GM18907 (cell line): ENCODE measurements around the gene MOXD1.
"Not testable (repeated sequence)": the region's sequence is repeated elsewhere in the genome, so short reads cannot be mapped to it uniquely, and the experiment has no call there.

Experiments
- ATAC-seq: cut with Tn5 transposase; IDR thresholded peaks from one replicate; pipeline ENCODE4 v1.9.1; 2021; ENCODE audit warnings: mild to moderate bottlenecking, moderate library complexity; ENCODE audit not compliant: unreplicated experiment

Gene MOXD1

DNA sequence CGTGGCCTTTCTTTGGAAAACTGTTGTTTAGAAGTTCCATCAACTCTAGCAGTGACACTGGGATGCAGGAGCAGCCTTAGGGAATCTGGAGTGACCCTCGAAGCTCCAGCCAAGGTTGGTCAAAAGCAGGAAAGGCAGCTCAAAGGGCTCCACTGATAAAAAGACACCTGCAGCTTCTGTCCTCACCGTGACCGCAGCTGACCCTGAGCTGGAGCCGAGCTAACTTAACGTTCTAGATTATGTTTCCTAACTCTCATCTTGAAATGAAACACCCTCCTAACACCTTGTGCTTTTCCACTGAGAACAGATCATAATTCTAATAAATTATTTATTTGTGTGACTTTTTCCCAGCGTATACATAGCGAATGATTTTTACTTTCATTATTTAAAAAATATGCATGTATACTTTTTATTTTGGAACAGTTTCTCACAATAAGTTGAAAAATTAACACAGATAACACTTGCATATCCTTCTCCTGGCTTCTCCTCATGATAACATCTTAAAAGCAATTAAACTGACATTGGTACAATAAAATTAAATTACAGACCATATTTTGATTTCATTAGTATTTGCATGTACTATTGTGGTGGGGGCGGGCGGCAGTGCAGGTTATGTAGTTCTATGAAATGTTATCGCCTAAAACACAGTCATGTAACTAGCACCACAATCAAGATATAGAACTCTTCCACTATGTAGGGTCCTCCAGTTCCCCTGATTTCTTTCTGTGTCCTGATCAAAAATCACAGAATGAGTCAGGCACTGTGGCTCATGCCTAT, 116.1 kb downstream of the MOXD1 start:
- ATAC-seq = no peak

DNA sequence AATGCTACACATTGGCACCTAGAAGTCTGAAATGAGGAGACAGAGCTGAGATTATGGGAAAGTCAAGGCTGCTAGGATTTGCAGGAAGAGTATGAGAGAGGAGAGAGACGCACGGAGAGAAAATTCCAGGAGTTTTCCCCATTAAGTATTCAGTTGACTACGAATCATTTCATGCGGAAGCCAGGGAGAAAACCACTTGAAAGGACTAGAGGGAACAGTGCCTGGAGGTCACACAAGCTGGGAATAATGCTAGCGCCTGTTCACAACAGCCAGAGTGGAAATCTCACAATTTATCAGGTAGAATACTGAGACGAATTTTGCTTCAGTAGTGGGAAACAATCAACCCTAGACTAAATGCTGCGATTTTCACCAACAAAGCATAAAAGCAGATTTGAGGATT, 118.6 kb downstream of the MOXD1 start:
- ATAC-seq = no peak

DNA sequence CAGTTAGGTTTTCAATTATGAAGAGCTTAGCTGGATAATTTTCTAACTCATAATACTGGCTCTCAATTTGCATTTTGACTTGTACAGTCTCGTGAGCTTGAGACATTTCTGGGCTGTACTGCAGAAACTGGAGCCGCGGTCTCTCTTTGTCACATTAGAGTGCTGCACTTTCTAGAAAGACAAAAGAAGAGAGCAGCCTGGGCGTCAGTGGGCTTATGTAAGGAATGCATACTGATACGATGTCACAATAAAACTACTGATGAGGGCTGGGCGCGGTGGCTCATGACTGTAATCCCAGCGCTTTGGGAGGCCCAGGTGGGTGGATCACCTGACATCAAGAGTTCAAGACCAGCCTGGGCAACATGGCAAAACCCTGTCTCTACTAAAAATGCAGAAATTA, 120.8 kb downstream of the MOXD1 start:
- no peak for ATAC-seq

DNA sequence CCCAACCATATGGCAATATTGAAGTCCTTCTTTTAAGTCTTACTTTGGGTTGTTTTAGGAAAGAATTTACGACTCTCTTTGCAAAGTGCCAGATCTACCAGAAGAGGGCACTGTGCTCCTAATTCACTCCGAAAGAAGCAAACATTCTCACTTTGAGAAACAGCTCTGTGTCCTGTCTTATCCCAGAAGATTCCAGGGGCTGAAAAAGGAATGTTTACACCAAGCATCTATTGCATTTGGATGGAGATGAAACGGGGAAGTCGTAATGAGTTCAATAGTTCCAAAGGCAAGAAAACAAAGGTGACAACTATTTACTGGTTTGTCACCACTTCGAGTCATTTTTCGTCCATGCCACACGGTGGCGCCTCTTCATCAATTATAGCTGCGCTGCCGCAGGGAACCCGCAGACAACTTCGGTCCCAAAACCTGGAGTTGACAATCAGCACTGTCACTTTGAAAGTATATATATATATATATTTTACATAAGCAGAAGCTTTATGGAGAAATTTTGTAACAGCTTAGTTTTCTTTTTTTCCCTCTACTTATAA, 121.6 kb downstream of the MOXD1 start:
- ATAC-seq = peak; percentile 92

DNA sequence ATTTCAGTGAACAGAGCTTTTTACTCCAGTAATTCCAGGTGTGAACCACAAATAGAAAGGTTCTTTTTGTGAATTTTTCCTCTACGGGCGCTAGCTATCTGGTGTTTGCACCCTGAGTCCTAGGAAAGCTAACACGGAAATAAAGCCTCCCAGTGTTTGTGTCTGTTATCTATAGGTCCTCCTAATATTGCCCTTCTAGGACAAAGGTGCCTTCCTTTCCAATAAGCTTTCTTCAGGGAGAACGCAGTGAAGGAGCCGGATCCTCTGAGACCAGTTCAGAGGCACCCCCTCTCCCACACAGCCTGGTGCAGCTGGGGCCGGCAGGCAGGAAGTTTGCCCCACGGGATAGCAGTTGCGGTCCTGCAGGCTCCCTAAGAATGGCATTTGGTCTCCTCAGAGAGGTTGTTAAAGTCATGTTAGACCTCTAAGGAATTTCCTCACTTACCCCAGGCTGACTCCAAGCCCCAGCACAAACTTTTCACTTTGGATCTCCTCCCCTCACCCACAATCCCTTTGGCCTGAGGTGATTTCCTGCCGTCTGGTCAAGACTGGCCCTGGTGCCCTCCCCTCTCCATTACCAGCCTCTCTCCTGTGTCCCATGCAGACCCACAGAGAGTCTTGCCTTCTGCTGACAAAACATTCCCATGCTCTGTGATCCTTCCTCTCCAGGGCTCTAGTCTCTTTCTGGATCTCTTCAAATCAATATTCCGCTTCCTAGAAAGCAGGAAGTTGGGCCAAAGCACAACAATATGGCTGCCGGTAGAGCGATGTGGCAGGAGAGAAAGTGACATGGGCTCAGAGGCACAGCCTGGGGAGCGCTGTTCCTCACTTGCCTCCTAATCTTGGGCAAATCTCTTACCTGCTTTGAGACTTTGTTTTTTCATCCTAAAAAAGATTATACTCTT, 126.0 kb downstream of the MOXD1 start:
- ATAC-seq = no peak

DNA sequence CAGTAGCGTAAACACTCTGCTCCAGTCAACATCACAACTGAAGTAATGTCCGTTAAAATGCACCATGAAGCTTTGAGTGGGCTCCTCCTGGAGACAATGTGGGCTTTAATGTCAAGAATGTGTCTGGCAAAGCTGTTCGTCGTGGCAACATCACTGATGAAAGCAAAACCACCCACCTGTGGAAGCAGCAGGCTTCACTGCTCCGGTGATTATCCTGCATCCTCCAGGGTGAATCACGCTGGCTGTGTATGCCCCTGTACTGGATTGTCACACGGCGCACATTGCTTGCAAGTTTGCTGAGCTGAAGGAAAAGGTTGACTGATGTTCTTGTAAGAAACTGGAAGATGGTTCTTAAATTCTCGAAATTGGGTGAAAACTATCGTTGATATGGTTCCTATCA, 128.5 kb downstream of the MOXD1 start:
- ATAC-seq = no peak

DNA sequence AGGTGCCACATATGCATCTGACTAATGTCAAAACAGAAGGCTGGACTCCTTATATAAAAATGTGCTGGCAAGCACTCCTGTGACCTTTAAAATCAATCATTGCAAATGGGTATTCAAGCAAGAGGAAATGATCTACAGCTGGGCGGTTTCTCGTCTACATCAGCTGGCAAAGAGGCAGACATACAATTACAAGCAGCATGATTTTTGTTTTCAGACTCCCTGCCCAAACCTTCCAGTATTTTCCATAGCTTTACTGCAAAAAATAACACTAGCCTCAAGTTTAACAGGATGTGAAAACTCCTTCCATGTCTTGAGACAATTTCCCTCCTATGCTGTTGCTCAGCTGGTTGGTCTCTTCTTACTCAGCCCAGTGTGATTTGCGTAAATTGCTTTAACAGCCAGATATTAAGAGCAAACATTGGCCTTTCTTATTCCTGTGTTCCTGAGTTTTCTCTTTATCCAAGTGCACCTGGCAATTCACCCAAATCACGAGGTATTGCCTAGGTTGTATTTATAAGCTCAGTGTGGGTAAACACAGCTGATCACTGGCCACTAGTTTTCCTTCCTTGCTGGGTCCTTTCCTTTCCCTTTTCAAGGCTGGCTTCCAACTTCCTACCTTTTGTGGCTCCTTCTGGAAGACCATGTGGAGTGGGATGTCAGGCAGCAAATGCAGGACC, 130.4 kb downstream of the MOXD1 start:
- peak; percentile 49 for ATAC-seq

DNA sequence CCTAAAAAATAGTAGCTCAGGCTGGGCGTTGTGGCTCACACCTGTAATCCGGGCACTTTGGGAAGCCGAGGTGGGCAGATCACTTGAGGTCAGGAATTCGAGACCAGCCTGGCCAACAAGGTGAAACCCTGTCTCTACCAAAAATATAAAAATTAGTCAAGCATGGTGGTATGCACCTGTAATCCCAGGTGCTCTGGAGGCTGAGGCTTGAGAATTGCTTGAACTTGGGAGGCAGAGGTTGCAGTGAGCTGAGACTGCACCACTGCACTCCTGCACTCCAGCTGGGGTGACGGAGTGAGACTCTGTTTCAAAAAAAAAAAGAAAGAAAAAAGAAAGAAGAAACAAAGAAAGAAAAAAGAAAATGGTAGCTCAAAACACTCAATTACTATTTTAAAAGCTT, 132.6 kb downstream of the MOXD1 start:
- ATAC-seq = not testable (repeated sequence)

DNA sequence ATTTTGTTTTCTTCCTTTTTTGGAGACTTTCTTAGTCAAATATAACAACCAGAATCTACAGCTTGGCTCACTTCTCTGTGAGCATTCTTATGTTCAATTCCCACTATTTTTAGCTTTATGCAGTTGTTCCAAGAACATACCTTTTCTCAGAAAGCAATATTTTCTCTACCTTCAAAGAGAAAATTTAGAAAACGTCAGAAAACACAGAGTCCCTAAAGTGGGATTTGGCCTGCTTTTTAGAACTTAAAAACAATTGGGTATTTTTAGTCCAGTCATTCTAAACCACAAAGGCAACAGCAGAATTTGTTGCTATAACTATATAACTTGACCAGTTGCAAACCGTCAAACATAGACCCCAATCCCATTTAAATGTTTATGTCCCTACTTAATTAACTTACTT, 133.1 kb downstream of the MOXD1 start:
- ATAC-seq = no peak

DNA sequence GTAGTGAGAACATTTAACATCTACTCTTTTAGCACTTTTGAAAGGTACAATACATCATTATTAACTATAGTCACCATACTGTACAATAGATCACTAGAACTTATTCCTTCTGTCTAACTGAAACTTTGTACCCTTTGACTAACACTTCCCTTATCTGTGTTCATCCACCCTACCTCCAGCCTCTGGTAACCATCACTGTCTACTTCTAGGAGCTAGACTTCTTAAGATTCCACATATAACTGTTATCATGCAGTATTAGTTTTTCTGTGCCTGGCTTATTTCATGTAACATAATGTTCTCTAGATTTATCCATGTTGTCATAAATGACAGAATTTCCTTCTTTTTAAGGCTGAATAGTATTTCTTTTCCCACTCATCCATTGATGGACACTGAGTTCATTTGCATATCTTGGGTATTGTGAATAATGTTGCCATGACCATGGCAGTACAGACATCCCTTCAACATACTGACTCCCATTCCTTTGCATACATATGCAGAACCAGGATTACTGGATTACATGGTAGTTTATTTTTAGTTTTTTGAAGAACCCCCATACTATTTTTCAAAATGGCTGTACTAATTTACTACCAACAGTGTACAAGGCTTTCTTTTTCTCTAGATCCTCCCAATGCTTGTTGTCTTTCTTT, 135.7 kb downstream of the MOXD1 start:
- no peak for ATAC-seq

DNA sequence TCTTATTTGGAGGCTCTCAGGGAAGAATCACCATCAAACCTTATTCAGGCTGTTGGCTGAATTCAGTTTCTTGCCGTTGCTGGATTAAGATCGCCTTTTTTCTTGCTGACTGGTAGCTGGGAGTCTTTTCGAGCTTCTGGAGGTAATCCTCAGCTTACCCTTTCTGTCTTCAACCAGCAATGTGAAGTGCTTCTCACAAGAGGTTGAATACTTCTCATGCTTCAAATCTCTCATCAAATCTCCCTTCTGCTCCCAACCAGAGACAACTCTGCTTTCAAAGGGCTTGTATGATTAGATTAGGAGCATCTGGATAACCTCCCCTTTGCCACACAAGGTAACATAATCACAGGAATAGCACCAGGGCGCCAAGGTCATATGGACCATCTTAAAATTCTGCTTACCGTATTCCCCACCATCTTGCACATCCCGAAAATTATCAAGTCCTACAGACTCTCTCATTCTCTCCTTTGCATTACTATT, 137.2 kb downstream of the MOXD1 start:
- ATAC-seq = no peak

DNA sequence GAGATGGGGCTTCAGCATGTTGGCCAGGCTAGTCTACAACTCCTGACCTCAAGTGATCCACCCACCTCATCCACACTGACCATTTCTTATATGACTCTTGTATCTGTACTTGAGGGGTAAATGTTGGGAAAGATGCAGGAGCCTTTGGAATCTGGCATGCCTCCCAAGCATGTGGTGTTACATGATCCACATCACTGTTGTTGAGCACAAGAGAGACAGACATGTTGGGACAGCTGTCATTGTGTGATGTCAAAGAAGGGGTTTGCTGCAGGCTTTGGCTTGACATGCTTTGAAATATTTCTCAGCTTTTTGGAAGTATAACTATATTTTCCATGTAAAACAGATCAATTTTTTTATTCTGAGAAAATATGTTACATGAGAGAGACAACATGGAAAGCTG, 139.9 kb downstream of the MOXD1 start:
- ATAC-seq = no peak

DNA sequence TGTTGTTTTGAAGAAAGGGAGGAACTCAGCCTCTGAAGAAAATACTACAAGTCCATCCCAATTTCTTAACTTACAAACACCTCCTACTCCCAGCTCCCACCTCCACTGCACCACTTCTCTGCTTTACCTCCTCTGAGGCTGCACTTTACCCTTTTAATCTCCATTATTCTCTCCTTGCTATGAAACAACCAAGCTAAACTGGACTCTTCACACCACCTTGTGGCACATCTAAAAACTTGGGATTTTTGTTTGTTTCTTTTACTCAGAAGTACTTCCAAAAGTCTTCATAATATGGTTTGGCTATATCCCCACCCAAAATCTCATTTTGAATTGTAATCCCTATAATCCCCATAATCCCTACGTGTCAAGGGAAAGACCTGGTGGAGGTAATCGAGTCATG, 142.2 kb downstream of the MOXD1 start:
- no peak for ATAC-seq

DNA sequence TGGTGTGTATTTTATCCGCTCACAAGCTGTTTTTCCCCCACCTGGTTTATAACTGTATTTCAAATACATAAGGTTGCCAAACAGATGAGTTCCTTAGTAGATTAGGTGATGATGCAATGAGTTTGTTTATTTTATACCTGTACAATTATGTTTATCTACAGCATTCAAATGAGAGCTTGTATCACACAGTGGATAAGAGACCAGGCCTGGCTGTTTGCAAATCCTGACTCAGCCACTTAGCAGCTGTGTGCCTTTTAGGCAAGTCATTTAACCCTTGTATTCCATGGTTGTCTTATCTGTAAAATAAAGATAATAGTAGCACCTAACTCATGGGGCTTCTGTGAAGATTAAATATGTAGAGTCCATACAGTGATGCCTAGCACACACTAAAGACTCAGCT, 143.7 kb downstream of the MOXD1 start:
- ATAC-seq = no peak

DNA sequence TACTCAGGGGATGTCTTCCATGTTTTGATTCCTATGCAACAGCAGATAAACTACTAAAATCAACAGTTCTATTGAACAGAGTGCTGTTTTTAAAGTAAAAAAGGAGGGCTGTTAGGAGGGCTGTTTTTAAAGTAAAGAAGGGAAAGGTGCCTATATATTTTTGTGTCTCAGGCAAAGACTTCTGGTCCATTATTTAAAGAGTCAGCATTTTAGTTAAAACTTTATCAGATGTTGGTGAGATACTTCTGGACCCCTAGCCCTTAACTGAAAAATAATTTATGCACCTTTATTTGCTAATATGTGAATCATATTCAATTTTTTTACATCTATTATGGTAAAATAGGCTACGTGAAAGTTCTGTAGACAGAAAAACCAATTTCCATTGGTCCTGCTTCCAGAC, 144.8 kb downstream of the MOXD1 start:
- no peak for ATAC-seq

DNA sequence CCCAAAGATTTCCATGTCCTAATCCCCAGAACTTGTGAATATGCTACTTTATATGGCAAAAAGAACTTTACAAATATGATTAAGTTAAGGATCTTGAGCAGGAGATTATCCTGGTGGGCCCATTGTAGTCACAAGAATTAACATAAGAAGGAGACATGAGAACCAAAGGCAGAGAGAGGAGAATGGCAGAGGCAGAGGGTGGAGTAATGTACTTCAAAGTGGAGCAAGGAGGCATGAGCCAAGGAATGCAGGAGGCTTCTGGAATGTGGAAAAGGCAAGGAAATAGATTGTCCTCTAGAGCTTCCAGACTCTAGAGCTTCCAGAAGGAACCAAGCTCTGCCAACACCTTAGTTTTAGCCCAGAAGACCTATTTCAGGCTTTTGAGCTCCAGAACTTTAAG, 147.4 kb downstream of the MOXD1 start:
- ATAC-seq = no peak

DNA sequence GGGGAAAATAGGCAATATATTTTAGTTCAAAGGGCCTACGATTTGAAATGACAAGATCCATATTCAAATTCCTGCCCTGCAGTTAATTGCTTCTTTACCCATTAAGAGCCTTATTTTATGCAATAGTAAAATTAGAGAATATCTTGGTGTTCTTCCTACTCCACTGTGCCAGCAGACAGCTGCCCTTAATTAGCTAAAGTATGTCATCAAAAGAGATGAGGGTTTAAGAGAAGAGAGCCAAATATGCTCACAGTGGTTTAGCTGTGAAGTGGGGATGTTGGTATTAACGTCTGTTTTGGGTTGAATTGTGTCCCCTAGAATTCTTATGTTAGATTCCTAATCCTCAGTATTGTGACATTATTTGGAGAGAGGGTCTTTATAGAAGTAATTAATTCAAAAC, 148.1 kb downstream of the MOXD1 start:
- no peak for ATAC-seq

DNA sequence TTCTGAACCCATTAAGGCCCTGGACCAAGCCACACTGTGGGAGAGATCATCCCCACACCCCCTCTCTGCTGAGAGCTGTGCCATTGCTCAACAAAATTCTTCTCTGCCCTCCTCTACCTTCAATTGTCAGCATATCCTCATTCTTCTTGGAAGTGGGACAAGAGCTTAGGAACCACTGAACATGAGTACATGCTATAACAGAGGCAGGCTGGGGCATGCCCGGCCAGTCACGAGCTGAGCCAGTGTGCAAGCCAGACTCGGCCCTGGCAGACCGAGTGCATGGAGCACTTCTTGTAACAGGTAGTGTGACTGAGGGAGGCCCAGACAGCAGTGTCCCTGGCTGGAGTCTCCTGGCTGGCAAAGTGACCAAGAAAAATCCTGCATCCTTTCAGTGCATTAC, 149.2 kb downstream of the MOXD1 start:
- ATAC-seq = no peak

DNA sequence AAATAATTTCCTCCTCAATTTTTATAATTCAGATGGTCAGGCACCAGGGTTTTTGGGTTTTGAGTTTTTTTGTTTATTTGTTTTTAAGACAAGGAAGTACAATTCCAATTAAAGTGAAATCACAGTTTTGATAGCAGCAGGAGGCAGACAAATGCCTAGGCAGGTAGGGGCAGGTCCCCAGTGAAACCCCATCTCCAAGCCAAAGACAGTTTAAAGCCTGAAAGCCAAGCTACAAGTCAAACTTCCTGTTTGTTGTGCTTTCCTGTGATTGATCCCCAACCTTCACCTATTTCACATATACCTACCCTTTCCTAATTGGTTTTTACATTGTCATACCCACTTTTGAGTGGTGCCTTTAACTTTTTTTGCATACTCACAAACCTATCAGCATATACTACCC, 149.6 kb downstream of the MOXD1 start:
- ATAC-seq = no peak

DNA sequence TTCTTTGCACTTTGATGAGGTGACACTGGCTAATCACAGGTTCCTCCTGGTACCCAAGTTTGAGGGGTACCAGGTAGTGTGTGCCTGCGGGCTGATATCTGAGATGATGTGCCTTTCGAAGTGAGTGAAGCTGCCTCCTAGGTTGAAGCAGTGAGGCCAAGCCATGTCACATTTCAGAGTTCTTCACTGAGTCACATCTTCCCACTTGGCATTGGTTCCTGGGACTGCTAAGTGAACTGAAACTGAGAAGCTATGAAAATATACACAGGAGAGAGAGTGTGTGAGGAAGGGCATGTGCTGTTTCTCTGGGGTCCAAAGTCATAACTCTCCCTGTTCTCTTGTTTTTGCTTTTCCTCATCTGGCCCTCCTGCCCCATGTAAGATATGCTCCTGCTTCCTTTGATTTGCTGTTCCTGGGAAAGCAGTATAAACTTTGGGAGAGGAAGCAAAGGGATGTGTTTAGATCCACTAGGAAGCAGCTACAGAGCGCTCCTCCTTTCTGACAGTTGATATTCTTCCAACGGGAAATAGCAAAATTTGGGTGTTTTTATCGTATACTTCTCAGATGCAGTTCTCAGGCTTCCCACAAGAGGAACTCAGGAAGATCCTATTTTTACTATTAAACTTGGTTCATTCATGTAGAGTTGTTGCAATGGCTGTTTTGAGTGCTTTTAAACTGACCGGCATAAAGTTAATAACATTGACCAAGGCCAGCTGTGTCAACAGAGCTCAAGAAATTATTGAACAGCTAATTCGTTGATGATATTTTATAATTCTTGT, 153.7 kb downstream of the MOXD1 start:
- ATAC-seq = no peak
